CD4-positive, alpha-beta T cell treated with Interleukin-17A for 4 hours (primary cell): ENCODE measurements around the gene NXPH1.
A peak's percentile ranks its signal among the peaks of the same experiment; 100 is the strongest.

Experiments
- DNase-seq: peaks from one replicate; pipeline ENCODE4 v3.0.0-alpha.2; 2020; ENCODE audit warnings: mixed read lengths

Gene NXPH1

DNA sequence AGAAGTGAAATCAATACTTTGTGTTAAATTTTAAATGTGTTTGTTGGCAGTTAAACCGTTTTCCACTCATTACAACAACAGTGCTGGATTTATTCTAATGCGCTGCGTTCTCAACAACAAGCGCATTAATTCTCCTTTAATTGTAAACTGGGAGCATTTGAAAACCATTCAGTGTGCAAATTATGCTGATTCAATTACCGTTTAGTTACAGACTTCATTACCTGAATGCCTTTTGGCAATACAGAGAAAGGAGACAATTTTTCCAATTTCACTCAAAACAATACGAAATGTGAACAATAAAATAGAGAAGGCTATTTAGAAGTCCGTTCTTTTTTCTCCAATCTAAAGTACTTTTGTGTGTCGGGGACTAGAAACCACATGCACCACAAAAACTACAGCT, 4.2 kb downstream of the NXPH1 start:
- no peak for DNase-seq

DNA sequence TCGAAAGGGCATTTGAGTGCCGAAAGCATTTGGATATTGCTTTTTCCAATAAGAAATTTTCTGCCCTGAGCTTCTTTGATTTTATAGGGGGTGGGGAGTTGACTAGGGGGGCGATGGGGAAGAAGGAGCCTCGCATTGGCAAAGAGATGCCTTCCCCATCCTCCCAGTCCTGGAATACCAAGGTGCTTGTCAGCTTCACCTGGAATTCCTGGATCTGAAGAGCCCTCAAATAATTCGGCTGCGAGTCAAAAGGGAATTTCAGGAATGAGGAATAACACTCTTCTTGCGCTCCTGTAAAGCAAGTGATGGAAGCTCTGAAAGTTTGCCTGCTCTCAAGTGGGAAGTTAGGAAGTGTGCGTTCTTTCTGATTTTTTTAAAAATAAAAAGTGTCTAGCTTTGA, 7.3 kb downstream of the NXPH1 start:
- no peak for DNase-seq

DNA sequence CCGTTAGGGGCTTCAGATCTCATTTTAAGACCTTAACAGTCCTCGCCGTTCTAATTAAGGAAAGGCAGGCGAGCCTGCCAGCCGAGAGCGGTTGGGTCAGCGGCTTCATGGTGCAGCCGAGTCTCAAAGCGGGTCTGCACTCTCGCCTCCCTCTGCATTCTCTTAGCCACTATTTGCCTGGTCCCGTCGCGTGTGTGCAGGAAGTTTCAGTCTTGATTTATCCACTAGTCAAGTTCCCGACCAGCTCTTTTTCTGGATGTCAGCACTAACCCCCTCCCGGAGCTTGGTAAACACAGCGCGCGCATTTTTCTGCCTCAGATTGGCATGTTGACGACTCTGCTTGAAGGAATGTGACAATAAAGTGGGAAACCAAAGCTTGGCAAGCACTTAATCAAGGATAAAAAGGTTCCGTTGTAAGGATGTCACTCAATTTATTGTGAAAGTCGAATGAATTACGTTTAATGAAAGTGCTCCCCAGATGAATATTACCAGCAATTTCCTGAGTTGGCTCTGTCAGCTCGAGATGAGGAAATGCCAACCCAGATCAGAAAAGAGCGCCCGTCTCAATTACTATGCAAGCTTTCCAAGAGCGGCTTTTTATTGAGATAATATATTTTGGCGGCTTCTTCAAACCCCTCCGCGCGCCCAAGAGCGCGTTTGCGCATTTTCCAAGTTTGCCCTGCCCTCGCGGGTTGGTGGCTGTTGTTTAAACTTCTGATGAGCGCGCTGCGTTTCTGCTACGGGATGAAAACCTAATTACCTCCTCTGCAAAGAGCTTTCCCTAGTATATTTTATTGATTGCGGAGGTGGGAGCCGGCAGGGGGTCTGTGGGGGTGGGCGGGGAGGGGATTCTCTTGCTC, 7.9 kb downstream of the NXPH1 start:
- DNase-seq = no peak

DNA sequence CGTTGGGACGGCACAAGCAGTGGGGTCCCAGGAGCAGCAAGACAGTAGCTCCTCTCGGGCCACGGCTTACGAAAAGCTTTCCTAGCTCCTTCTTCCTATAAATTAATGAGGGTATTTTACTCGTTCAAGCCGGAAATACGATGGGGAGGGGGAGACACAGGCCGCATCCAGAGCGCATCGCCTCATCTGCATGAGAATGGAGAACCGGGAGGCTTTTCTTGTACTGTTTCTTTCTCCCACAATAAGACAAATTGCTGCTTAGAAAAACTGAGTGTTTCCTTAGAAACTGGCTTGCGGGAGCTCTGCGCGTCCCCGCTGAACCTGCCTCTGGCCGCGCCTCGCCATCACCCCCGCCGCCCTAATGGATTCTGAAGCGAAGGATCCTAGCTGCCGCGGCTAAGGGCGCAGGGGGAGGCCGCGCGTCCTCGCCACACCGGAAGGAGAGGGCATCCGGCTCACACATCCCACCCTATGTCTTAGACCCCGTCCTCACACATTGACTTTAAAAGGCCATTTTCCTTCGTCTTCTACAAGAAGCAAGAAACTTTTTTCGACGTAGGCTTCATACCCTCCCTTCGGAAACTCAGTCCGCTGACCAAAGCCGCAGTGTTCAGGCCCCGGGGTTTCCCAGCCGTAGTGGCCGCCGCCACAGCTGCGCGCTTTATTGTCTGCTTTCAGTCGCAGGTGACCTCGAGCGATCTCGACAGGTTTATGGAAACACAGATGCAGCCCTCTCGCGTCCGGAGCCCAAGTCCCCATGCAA, 8.8 kb downstream of the NXPH1 start:
- DNase-seq = no peak

DNA sequence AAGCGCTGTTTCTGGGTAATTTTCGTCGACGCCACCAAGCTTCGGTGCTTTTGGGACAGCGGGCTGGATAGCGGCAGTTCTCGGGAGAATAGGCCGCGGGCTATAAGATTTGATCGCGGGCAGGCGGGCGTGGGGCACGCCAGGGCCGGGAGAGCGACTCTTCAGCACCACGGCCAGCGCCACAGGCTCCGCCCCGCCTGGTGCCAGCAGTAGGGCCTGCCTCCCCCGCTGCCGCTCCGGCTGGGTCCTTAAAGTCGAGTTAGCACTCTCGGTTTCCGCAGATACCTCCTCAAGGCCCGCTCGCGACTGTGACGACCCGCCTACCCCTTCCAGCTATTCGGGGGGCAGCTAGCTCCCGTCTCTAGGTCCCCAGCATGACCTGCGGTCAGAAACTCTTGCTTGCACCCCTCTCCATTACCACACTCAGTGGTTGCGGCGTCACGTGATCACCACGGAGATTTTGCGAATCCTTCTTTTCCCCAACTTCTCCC, 9.4 kb downstream of the NXPH1 start:
- peak; percentile 31 for DNase-seq

DNA sequence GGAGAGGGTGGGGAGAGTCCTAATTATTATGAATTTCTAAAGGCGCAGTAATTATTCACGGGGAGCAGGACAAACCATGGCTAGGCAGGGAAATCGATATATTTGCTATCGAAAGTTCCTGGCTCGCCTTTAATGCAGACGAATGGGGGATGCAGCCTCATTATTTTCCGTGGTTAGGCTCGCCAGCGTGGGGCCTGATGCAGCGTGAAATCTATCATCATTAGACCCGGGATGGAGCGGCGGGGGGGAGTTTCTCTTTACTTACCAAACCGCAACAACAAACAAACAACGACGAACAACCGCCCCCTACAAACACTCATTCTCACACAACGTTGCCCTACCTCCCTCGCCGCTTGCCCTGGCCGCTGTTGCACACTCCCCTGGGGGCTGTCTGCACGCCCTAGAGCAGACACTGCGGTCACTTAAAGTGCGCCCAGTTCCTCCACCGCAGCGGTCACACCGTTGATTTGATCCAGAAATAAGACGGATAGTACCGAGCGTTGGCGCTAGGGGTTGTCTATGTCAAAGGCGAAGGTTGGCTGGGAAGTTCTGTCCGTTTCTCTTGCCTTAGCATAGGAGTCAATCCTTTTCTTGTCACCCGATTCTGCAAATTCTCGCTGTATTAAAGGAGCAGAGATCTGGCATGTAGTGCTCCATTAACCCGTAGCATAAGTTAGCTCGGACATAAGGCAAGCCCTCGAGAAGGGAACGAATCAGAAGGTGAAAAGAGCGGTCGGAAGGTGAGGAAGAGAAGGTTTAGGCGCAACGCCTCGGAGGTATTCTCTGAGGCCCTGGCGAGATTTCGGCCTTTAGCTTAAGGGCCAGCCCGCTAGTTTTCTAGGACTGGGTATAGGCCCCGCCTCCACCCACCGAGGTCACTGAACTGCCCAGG, 10.4 kb downstream of the NXPH1 start:
- DNase-seq = no peak

DNA sequence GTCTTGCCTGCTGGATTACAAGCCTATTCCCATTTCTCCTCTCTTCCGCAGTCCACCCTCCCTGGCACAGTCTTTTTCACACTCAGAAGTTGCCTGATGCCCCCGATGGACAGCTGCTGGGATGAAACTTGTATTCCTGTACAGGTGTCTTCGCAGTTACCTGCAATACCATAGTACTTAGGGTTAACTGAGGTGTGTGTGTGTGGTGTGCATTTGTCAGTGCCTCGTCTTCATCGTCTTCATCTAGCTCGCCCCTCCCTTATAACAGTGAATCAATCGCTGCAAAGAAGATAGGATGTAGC, 11.0 kb downstream of the NXPH1 start:
- DNase-seq = no peak

DNA sequence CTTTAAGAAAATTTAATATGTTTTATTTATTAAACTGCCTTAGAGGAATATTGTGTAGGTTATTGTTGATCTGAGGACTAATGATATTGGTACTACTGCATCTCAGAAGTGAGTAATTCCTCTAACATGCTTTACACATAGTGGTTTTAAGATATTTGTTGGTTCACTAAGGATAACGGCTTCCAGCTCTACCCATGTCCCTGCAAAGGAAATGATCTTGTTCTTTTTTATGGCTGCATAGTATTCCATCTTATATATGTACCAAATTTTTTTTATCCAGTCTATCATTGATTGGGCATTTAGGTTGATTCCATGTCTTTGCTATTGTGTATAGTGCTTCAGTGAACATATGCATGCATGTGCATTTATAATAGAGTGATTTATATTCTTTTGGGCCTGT, 20.1 kb downstream of the NXPH1 start:
- no peak for DNase-seq

DNA sequence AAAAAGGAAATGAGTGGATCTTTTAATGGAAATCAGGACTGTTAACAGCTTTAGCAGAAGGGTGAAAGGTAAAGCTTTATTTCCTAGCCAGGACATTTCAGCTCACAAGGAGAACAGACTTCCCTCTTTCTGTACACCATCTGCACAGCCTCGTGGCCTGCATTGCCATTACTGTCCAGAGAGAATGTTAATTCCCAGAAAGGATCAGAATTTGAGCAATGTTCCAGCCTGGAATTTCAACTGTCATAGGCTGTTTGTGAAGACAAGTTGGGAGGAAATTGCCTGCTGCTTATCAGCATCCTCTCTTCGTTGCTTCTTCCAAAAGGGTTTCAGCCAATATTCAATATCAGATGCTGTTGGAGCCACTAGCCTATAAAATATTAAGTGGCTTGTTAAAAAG, 22.0 kb downstream of the NXPH1 start:
- no peak for DNase-seq

DNA sequence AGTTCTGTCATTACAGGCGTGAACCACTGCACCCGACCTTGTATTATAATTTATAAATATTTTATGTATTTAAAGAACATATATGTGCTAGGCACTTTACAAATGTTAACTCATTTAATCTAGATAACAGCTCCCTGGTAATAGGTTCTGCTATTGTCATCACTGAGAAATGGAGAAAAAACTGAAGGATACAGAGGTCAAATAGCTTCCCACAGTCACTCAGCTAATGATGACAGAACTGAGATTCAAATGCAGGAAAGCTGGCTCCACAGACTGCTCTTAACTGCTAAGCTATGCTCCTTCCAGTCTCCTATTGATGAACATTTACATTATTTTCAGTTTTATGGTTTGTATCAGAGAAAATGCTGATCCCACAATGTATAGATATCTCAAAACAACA, 28.9 kb downstream of the NXPH1 start:
- no peak for DNase-seq

DNA sequence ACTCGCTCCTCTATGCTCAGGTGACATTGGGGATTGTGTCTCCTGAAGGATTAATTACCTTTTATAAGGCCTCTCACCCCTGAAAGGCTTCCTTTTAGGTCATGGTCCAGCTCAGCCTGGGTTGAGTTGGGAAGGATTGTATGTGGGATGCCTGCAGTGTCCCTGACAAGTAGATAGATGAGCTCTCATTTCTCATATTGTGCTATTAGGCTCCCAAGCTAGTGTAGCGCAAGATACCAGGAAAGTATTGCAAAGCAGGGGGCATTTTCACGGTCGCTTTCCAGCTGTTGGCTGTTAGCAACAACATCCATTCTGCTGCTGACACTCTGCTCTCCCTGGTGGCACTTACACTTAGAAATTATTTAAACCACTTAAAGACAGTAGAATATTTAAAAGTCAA, 31.9 kb downstream of the NXPH1 start:
- no peak for DNase-seq

DNA sequence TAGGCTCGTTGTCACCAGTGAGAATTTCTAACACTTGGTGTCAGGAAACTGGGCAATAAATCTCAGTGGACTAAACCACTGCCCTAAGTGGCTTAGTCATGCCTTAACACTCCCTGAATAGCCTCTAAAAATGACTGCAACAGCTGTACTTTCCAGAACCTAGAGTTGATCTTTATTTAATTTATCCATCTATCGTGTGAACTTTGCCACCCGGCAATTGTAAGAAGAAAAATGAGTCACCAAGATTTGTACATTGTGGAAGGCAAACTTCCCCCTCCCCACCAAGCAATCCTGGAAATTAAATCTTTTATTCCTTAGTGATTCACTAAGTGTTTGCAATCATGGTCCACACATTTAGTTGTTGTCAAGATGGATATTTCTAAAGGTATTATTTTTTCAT, 47.1 kb downstream of the NXPH1 start:
- DNase-seq = no peak

DNA sequence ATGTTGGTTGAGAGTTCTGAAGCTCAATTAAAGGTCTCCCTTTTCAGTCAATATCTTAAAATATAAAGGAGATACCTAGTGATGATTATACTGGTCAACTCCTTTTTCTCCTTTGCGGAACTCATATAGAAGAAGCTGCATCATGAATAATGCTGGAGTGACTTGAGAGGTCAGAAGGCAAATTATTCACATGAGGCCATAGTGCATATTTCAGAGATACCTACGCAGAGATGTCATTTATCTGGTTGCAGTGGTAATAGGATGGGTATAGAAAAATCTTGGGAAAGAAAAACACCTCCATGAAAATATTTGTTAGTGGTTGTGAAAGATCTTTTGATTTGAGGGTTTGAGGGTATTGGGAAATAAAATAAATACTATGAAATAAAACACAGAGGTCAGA, 47.7 kb downstream of the NXPH1 start:
- DNase-seq = no peak

DNA sequence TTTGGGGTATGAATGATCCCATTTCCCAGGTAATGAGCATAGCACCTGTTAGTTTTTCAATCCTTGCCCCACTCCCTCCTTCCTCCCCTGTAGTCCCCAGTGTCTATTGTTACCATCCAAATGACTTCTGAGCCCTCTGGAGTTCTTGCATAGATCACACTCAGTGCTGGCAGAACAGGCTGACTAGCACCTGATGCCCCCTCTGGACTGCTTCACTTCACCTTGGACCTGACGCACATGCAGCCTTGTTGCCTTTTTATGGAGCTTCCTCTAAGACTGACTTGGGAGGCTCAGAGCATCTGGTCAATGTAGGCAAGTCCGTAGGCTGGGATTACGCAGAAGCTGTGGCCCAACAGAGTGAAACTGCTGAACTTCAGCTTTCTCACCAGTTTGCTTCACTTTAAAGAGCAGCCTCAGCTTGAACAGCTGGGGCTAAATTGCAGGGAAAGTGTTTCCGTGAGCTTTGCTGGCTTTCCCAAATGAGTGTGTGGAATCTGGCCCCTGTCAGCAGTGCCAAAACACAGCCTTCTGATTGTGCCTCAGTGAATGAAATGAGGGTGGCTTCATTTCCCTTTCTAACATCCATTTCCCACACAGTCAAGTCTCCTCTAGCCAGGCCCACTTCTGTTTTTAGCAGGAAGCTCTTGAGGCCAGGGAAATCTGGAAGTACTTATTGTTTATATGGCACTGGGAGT, 48.5 kb downstream of the NXPH1 start:
- DNase-seq = no peak

DNA sequence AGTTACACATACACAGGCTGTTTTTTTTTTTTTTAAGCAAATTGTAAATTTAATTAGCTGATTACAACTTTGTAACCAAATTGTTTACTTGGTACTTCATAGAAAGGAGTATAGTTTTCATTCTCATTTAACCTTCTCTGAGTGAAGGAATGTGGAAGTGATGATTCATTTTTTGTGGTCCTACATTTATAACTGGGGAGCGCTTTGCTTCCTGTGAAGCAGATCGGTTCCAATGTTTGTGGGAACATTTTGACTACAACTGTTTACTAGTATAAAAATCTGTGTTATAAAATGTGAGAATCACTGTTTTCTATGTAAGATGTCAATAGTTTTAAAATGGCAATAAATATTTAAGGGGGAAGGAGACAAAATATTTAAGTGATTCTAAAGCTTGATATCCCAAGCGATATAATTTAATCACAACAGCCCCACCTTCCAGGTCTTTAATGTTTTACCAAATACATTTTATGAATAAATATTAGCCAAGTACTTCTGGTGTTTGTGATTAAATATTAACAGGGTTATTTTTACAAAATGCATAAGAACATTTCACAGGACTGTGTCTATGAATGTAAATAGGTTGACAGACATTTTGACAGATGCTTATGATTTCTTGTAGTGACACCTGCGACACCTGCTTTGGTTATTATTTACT, 57.1 kb downstream of the NXPH1 start:
- DNase-seq = no peak

DNA sequence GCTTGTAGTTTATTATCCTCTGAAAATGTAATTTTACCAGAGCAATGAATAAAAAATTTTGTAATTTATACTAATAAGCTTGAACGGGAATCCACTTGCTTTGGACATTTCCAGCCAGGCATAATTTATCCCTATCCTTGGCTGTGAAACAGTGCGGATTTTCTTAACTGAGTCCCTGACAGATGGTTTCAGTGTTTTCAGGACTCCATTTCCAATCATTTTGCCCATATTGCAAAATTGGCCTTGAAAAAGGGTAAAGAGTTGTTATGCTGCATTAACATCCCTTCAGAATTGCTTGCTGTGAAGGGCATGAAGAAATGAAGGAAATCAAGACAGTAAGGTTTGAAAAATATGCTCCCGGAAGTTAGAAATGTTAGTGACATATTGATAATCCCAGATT, 57.7 kb downstream of the NXPH1 start:
- DNase-seq = no peak

DNA sequence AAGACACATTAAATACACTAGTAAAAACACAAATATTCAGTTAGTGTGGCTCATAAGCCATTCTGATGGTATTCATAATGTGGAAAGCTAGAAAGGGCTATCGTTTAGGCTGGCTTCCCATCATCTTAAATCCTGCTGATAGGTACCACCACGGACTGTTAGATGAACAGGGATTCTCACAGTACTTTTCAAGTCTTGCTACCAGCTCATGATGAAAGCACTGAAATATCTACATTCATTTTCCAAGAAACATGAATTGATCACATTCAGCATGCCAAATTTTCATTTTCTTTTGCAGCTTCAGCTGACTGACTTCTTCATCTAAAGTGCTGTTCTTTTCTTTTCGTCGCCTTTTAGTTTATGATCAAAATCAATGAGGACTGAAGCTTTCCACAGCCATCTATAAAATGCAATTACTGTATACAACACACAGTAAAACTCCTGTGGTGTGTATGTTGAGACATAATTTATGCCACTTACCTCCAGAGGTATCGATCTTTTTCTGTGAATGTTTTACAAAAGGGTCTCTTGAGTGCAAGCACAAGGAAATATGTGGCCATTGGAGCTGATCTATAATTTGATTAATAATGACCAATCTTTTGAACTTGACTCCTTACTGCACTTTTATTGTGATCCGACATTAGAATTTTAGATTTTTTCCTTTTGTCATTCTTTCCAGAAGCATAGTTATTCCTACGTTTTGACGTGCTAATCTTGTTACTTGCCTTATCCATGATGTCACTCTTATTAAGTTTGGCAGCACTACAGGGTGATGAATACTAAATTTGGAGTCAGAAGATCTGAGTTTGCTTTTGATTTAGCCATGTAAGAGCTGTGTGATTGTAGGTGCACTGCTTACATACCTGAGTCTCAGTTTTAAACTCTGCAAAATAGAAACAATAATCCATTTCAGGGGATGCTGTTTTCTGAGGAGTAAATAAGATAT, 58.4 kb downstream of the NXPH1 start:
- no peak for DNase-seq

DNA sequence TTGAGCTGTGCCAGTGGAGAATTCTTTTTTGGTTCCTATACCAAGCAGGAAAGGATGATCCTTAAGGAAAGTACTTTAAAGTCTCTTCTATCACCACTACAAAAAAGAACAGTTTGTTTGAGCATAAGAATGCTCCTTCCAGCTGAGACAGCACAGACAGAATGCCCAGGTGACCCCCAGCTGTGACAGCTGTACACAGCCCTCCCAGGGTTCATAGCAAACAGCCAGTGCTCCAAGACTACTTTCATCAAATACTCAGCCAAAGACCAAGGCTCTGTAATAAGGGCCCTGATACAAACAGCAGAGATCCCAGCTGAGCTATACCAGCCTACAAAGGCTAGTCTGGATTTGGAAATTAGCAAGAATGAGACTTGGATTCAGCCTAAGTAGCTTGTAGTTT, 65.7 kb downstream of the NXPH1 start:
- no peak for DNase-seq

DNA sequence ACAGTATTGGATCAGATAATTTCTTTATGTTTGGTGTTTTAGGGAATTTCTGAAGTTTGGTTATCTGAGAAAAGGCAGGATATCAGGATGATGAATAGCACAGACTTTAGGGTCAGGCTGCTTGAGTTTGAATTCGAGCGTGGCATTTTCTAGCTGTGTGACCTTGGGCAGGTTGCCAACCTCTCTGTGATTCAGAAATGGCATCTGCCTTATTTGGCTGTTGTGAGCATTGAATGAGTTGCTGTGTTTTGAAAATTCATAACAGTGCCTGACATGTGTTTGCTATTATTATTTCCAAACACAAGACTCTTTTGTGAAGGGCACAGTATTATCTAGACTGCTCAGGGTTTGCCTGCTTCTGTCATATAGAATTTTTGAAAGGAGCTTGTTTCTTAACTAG, 66.9 kb downstream of the NXPH1 start:
- no peak for DNase-seq

DNA sequence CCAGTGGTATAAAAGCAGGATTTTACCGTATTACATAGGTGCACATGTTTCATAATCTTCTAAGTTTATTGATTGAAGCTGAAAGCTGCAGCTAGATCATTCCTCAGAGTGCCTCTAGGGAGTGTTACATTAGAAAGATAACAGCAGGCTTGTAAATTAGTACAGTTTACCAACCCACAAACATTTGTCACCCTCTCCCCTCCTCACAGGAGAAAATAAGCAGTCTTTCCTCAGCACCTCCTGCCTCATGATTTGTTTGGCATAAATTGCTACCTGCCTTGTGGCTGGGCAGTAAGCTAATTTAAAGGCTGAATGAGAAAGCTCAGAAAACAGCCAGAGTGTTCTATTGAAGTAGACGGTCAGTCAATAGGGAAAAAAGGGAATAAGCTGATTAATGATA, 74.2 kb downstream of the NXPH1 start:
- no peak for DNase-seq

DNA sequence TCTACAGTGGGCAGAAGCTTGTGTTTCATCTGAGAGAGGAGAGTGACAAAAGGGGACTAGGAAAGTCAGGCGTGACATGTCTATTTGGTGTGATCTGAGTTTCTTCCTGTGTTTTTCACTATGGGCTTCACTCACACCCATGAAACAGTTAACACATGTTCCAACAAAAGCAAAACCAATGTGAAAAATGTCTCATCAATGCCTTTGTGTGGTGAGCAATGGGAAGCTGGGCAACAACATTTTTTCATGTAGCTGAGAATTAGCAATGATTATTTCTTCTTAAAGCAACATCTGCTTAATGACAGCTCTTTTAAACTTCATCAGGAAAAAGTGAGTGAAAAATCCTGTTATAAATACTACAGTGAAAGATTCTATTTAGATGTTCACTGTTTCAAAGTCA, 76.2 kb downstream of the NXPH1 start:
- DNase-seq = no peak
